ENCODE measurements around the gene ZBTB24. TPM values are rescaled to one million over a fixed set of nuclear protein-coding genes. Genes with fewer than 3 reads are reported as not detected.
A peak's percentile ranks its signal among the peaks of the same experiment; 100 is the strongest.

Gene ZBTB24
- polyA plus RNA-seq, 6 donors from 2014 or later, result 12.0 to 18.5 (median 16.3) TPM

GRCh38 chr6:109441069-109441816 is 41.8 kb downstream of the ZBTB24 start:
- peaks cover 0 to 8% of the 10 kb centered on the region in 2 donors for H3K36me3 Mint-ChIP-seq

GRCh38 chr6:109440331-109441068 is 42.5 kb downstream of the ZBTB24 start, which contains the start of the genes PPIL6 and SMPD2:
Gene PPIL6 (minus strand): TSS chr6:109440628. CDS start chr6:109440590, 38 bp downstream.
Gene SMPD2 (plus strand): TSS chr6:109440724. CDS start chr6:109441122, 398 bp downstream.
- ATAC-seq (ENCODE audit: low read depth in 2 of 2), result peak; percentile 78 to 81
- peak within 1 kb of the TSS; percentile 99 for H3K27ac Mint-ChIP-seq

More at GRCh38 chr6:109441069-109441816, 41.8 kb downstream of the ZBTB24 start:
- DNase-seq, result peak; percentile 73
- Mint-ChIP-seq H3K27me3 (no peaks in the 10 kb centered on the region), H3K4me1 (peaks cover 33 to 51% (median 45%) of the 10 kb centered on the region in 3 donors), H3K9me3 (no peaks in the 10 kb centered on the region), H3K4me3 (peak overlapping the region; percentile 94 to 99 (median 97)), H3K27ac (peak overlapping the region; percentile 99)
- ATAC-seq (ENCODE audit: low read depth in 2 of 2), result peak; percentile 47 to 54

GRCh38 chr6:109436041-109436440 is 47.0 kb downstream of the ZBTB24 start:
- H3K27ac Mint-ChIP-seq, result no peak overlapping the region
- H3K36me3 Mint-ChIP-seq, result no peaks in the 10 kb centered on the region
- peak overlapping the region in 1 of 8 donors; percentile 5 for H3K4me3 Mint-ChIP-seq
- H3K4me1 Mint-ChIP-seq, result peaks cover 1 to 9% (median 5%) of the 10 kb centered on the region in 3 donors
- no peaks in the 10 kb centered on the region for H3K27me3 Mint-ChIP-seq
- no peak for DNase-seq
- no peaks in the 10 kb centered on the region for H3K9me3 Mint-ChIP-seq
- ATAC-seq (ENCODE audit: low read depth in 2 of 2), result no peak

More at GRCh38 chr6:109440331-109441068, 42.5 kb downstream of the ZBTB24 start, which contains the start of the genes PPIL6 and SMPD2:
- no peaks in the 10 kb centered on the region for H3K9me3 Mint-ChIP-seq
- H3K27me3 Mint-ChIP-seq, result no peaks in the 10 kb centered on the region
- peak; percentile 88 for DNase-seq
- H3K4me3 Mint-ChIP-seq, result peak within 1 kb of the TSS; percentile 94 to 99 (median 97)
- H3K36me3 Mint-ChIP-seq, result peaks cover 0 to 4% of the 10 kb centered on the region in 2 donors
- peaks cover 30 to 46% (median 37%) of the 10 kb centered on the region in 3 donors for H3K4me1 Mint-ChIP-seq

GRCh38 chr6:109434456-109434855 is 48.6 kb downstream of the ZBTB24 start:
- no peak overlapping the region for H3K27ac Mint-ChIP-seq

GRCh38 chr6:109429496-109429895 is 53.5 kb downstream of the ZBTB24 start:
- ATAC-seq (ENCODE audit: low read depth in 2 of 2) (no peak), DNase-seq (no peak)
- H3K36me3 Mint-ChIP-seq, result no peaks in the 10 kb centered on the region
- no peak overlapping the region for H3K4me3 Mint-ChIP-seq
- no peaks in the 10 kb centered on the region for H3K27me3 Mint-ChIP-seq
- H3K4me1 Mint-ChIP-seq, result peaks cover 3 to 9% (median 4%) of the 10 kb centered on the region in 3 donors
- no peak overlapping the region for H3K27ac Mint-ChIP-seq
- no peaks in the 10 kb centered on the region for H3K9me3 Mint-ChIP-seq

More at GRCh38 chr6:109434456-109434855, 48.6 kb downstream of the ZBTB24 start:
- no peaks in the 10 kb centered on the region for H3K36me3 Mint-ChIP-seq
- no peak overlapping the region for H3K4me3 Mint-ChIP-seq
- ATAC-seq (ENCODE audit: low read depth in 2 of 2) (no peak), DNase-seq (no peak)
- peaks cover 0 to 4% (median 3%) of the 10 kb centered on the region in 3 donors for H3K4me1 Mint-ChIP-seq
- H3K9me3 Mint-ChIP-seq, result no peaks in the 10 kb centered on the region
- H3K27me3 Mint-ChIP-seq, result no peaks in the 10 kb centered on the region

- peaks cover 4 to 11% (median 5%) of the 10 kb centered on the region in 3 donors for H3K4me1 Mint-ChIP-seq
- H3K27me3 Mint-ChIP-seq, result no peaks in the 10 kb centered on the region
- no peaks in the 10 kb centered on the region for H3K36me3 Mint-ChIP-seq
- H3K27ac Mint-ChIP-seq, result no peak overlapping the region
- H3K9me3 Mint-ChIP-seq, result no peaks in the 10 kb centered on the region
- ATAC-seq (ENCODE audit: low read depth in 2 of 2), result no peak
- no peak overlapping the region for H3K4me3 Mint-ChIP-seq
- DNase-seq, result no peak
Observed at GRCh38 chr6:109428889-109429477, 54.0 kb downstream of the ZBTB24 start.

- H3K36me3 Mint-ChIP-seq, result no peaks in the 10 kb centered on the region
- H3K4me3 Mint-ChIP-seq, result no peak overlapping the region
- no peak overlapping the region for H3K27ac Mint-ChIP-seq
- no peak for ATAC-seq (ENCODE audit: low read depth in 2 of 2)
- H3K9me3 Mint-ChIP-seq, result no peaks in the 10 kb centered on the region
- peaks cover 14 to 22% (median 14%) of the 10 kb centered on the region in 3 donors for H3K4me1 Mint-ChIP-seq
- no peaks in the 10 kb centered on the region for H3K27me3 Mint-ChIP-seq
- no peak for DNase-seq
Observed at GRCh38 chr6:109424946-109425345, 58.1 kb downstream of the ZBTB24 start.

- Mint-ChIP-seq H3K4me3 (no peak overlapping the region), H3K36me3 (no peaks in the 10 kb centered on the region), H3K9me3 (no peaks in the 10 kb centered on the region), H3K27me3 (no peaks in the 10 kb centered on the region), H3K27ac (no peak overlapping the region), H3K4me1 (peaks cover 14 to 22% (median 14%) of the 10 kb centered on the region in 3 donors)
- no peak for DNase-seq
- ATAC-seq (ENCODE audit: low read depth in 2 of 2), result no peak
Observed at GRCh38 chr6:109421184-109421583, 61.8 kb downstream of the ZBTB24 start.

- H3K27ac Mint-ChIP-seq, result peak overlapping the region in 1 of 6 donors; percentile 33
- no peaks in the 10 kb centered on the region for H3K9me3 Mint-ChIP-seq
- peaks cover 14 to 22% (median 14%) of the 10 kb centered on the region in 3 donors for H3K4me1 Mint-ChIP-seq
- no peaks in the 10 kb centered on the region for H3K36me3 Mint-ChIP-seq
- no peak overlapping the region for H3K4me3 Mint-ChIP-seq
- ATAC-seq (ENCODE audit: low read depth in 2 of 2) (peak; percentile 42 to 71), DNase-seq (no peak)
- H3K27me3 Mint-ChIP-seq, result no peaks in the 10 kb centered on the region
Observed at GRCh38 chr6:109420751-109421150, 62.3 kb downstream of the ZBTB24 start.

GRCh38 chr6:109417646-109418045 is 65.4 kb downstream of the ZBTB24 start:
- peaks cover 8 to 12% (median 10%) of the 10 kb centered on the region in 3 donors for H3K4me1 Mint-ChIP-seq
- H3K9me3 Mint-ChIP-seq, result peaks cover 0 to 3% (median 0%) of the 10 kb centered on the region in 7 donors
- H3K36me3 Mint-ChIP-seq, result peaks cover 0 to 3% of the 10 kb centered on the region in 2 donors
- DNase-seq (no peak), ATAC-seq (ENCODE audit: low read depth in 2 of 2) (no peak)
- no peak overlapping the region for H3K4me3 Mint-ChIP-seq
- H3K27ac Mint-ChIP-seq, result no peak overlapping the region
- H3K27me3 Mint-ChIP-seq, result no peaks in the 10 kb centered on the region

Other genes starting within 250 kb of the ZBTB24 start
- 100 to 1,000 TPM; 215 to 341 (median 245) TPM for gene CD164, start 100.8 kb downstream of the ZBTB24 start, polyA plus RNA-seq (ENCODE audit: low read depth in 6 of 6)
- gene PPIL6, start 42.6 kb downstream of the ZBTB24 start, polyA plus RNA-seq (ENCODE audit: low read depth in 6 of 6), result 1 to 10 TPM; 1.1 to 3.9 (median 2.4) TPM
- 10 to 100 TPM; 24.1 to 45.5 (median 33.5) TPM for gene SMPD2, start 42.5 kb downstream of the ZBTB24 start, polyA plus RNA-seq (ENCODE audit: low read depth in 6 of 6)
- gene MICAL1, start 27.4 kb downstream of the ZBTB24 start, polyA plus RNA-seq (ENCODE audit: low read depth in 6 of 6), result 10 to 100 TPM in 5 of 6 donors, 1 to 10 TPM in 1; 8.4 to 26.7 (median 16.1) TPM
- gene AK9, start 208.0 kb upstream of the ZBTB24 start, polyA plus RNA-seq (ENCODE audit: low read depth in 6 of 6), result 10 to 100 TPM in 5 of 6 donors, 1 to 10 TPM in 1; 6.8 to 23.5 (median 15.9) TPM
- gene FIG4, start 208.1 kb upstream of the ZBTB24 start, polyA plus RNA-seq (ENCODE audit: low read depth in 6 of 6), result 100 to 1,000 TPM in 1 of 6 donors, 10 to 100 TPM in 5; 59.0 to 124 (median 72.6) TPM